ENCODE data around the gene TAF1L.

GRCh38 chr9:32625320-32625719 is 10.1 kb downstream of the TAF1L start:
- TF ChIP-seq POLR2A (IDR thresholded peaks at IDR 0.05) = no peak
- TF ChIP-seq, protein P1, sequence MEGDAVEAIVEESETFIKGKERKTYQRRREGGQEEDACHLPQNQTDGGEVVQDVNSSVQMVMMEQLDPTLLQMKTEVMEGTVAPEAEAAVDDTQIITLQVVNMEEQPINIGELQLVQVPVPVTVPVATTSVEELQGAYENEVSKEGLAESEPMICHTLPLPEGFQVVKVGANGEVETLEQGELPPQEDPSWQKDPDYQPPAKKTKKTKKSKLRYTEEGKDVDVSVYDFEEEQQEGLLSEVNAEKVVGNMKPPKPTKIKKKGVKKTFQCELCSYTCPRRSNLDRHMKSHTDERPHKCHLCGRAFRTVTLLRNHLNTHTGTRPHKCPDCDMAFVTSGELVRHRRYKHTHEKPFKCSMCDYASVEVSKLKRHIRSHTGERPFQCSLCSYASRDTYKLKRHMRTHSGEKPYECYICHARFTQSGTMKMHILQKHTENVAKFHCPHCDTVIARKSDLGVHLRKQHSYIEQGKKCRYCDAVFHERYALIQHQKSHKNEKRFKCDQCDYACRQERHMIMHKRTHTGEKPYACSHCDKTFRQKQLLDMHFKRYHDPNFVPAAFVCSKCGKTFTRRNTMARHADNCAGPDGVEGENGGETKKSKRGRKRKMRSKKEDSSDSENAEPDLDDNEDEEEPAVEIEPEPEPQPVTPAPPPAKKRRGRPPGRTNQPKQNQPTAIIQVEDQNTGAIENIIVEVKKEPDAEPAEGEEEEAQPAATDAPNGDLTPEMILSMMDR (IDR thresholded peaks at IDR 0.05) = no peak
- no peak for TF ChIP-seq POLR2AphosphoS5 (IDR thresholded peaks at IDR 0.05)
- TF ChIP-seq EP300 (IDR thresholded peaks at IDR 0.05) = no peak

Data from stomach (tissue), 4 donors.